Measurements from ENCODE around the gene CRYZL1. TPM values are rescaled to one million over a fixed set of nuclear protein-coding genes. Genes with fewer than 3 reads are reported as not detected.

CRYZL1 gene
- total and polyA plus RNA-seq, 2 donors (not counting 1 experiment from before 2014, with no cell fraction given), result 30.6 to 60.6 TPM

- DNase-seq (no peak), ATAC-seq (ENCODE audit: low read depth) (no peak)
- POLR2A ChIA-PET, result no interaction called here
- no CpG with 5 or more reads among the region's 1 CpG for WGBS (ENCODE audit: insufficient coverage)
- no peaks in the 10 kb centered on the region for H3K79me2 ChIP-seq (ENCODE audit: control insufficient read depth, insufficient read depth, low read length)
- H3K27me3 Mint-ChIP-seq, result no peaks in the 10 kb centered on the region
- CTCF ChIA-PET, result interaction anchor here (0.7 to 1.9 kb wide), 2 partner anchors 8 to 296 kb away, joined by 6 to 8 read pairs; no protein-coding TSS in a partner anchor
- H2AFZ ChIP-seq (ENCODE audit: insufficient read depth, low read depth, low read length, poor library complexity, severe bottlenecking), result no peak overlapping the region
- H3K27me3 ChIP-seq (replicated peaks in 1 of 4; ENCODE audit: control extremely low read depth in 1 of 4, control insufficient read depth in 3 of 4, insufficient read depth in 4 of 4, low read length in 3 of 4), result no peaks in the 10 kb centered on the region
- no peaks in the 10 kb centered on the region for H3K9me3 Mint-ChIP-seq (ENCODE audit: insufficient read depth)
- no peaks in the 10 kb centered on the region for H3K4me1 ChIP-seq (ENCODE audit: control insufficient read depth in 2 of 2, insufficient read depth in 2 of 2, low read length in 2 of 2)
- TF ChIP-seq EZH2 (IDR thresholded peaks at IDR 0.05; ENCODE audit: borderline replicate concordance, insufficient read depth, low read depth, low read length, poor library complexity, severe bottlenecking) (no peak), CTCF (IDR thresholded peaks at IDR 0.05) (no peak)
- H3K27ac ChIP-seq (ENCODE audit: low read length in 2 of 2), result no peak overlapping the region
- no peaks in the 10 kb centered on the region for H4K20me1 ChIP-seq (ENCODE audit: control insufficient read depth, insufficient read depth, low read length, poor library complexity, severe bottlenecking)
- no peaks in the 10 kb centered on the region for H3K4me1 Mint-ChIP-seq
- no peaks in the 10 kb centered on the region for H3K9me3 ChIP-seq (ENCODE audit: control extremely low read depth in 1 of 3, control insufficient read depth in 2 of 3, insufficient read depth in 1 of 3, low read length in 2 of 3)
- H3K4me3 ChIP-seq (ENCODE audit: control extremely low read depth in 1 of 5, extremely low read depth in 1 of 5, insufficient read depth in 1 of 5, low read depth in 2 of 5, low read length in 4 of 5), result no peak overlapping the region
- no peak overlapping the region for H3K9ac ChIP-seq (ENCODE audit: low read length)
- no peak overlapping the region for H3K4me3 Mint-ChIP-seq
- no peak overlapping the region for H3K27ac Mint-ChIP-seq
- H3K4me2 ChIP-seq (replicated peaks; ENCODE audit: low read depth, low read length, poor library complexity, severe bottlenecking), result no peak overlapping the region
- peaks cover 9 to 53% of the 10 kb centered on the region in 2 experiments for H3K36me3 ChIP-seq (replicated peaks in 1 of 2; ENCODE audit: control extremely low read depth in 1 of 2, control insufficient read depth in 1 of 2, extremely low read depth in 1 of 2, insufficient read depth in 2 of 2, low read length in 1 of 2)
- intact Hi-C loops (cut with micrococcal nuclease), result no loop called here
These were observed 43.5 kb downstream of the CRYZL1 start for GRCh38 chr21:33598051-33598450.

GRCh38 chr21:33588485-33589335 lies 52.8 kb downstream of the CRYZL1 start, which contains the start of gene DONSON:
Gene DONSON (minus strand): TSS chr21:33588684. CDS start chr21:33588641, 43 bp downstream.
- Histone ChIP-seq H3K27me3 (replicated peaks in 1 of 4; ENCODE audit: control extremely low read depth in 1 of 4, control insufficient read depth in 3 of 4, insufficient read depth in 4 of 4, low read length in 3 of 4) (no peaks in the 10 kb centered on the region), H3K9me3 (ENCODE audit: control extremely low read depth in 1 of 3, control insufficient read depth in 2 of 3, insufficient read depth in 1 of 3, low read length in 2 of 3) (no peaks in the 10 kb centered on the region), H3K79me2 (ENCODE audit: control insufficient read depth, insufficient read depth, low read length) (peaks cover 10% of the 10 kb centered on the region), H4K20me1 (ENCODE audit: control insufficient read depth, insufficient read depth, low read length, poor library complexity, severe bottlenecking) (no peaks in the 10 kb centered on the region), H3K4me3 (ENCODE audit: control extremely low read depth in 1 of 5, extremely low read depth in 1 of 5, insufficient read depth in 1 of 5, low read depth in 2 of 5, low read length in 4 of 5) (peak within 1 kb of the TSS; percentile 63 to 96 (median 95)), H3K36me3 (replicated peaks in 1 of 2; ENCODE audit: control extremely low read depth in 1 of 2, control insufficient read depth in 1 of 2, extremely low read depth in 1 of 2, insufficient read depth in 2 of 2, low read length in 1 of 2) (peaks cover 0 to 1% of the 10 kb centered on the region in 2 experiments), H3K9ac (ENCODE audit: low read length) (peak within 1 kb of the TSS; percentile 91), H3K27ac (ENCODE audit: low read length in 2 of 2) (peak within 1 kb of the TSS; percentile 24 to 50), H2AFZ (ENCODE audit: insufficient read depth, low read depth, low read length, poor library complexity, severe bottlenecking) (peak within 1 kb of the TSS; percentile 91), H3K4me1 (ENCODE audit: control insufficient read depth in 2 of 2, insufficient read depth in 2 of 2, low read length in 2 of 2) (peaks cover 9 to 13% of the 10 kb centered on the region in 2 donors), H3K4me2 (replicated peaks; ENCODE audit: low read depth, low read length, poor library complexity, severe bottlenecking) (peak within 1 kb of the TSS; percentile 91)
- WGBS (ENCODE audit: insufficient coverage), result under 1% methylated on average over 71 of the region's 78 CpGs
- H3K27ac Mint-ChIP-seq, result peak within 1 kb of the TSS; percentile 77
- no peaks in the 10 kb centered on the region for H3K9me3 Mint-ChIP-seq (ENCODE audit: insufficient read depth)
- peaks cover 14% of the 10 kb centered on the region for H3K4me1 Mint-ChIP-seq
- intact Hi-C loops (cut with micrococcal nuclease), result loop anchor here (1.0 to 5.0 kb wide), 4 partner anchors 46 to 329 kb away; partner anchors contain the start of genes ATP5PO, CRYZL1, DNAJC28 and GART
- DNase-seq, result peak; percentile 92
- H3K27me3 Mint-ChIP-seq, result no peaks in the 10 kb centered on the region
- ATAC-seq (ENCODE audit: low read depth), result peak; percentile 95
- peak within 1 kb of the TSS; percentile 94 for H3K4me3 Mint-ChIP-seq
- ChIA-PET CTCF (interaction anchor here (1.0 to 2.5 kb wide), 2 partner anchors 17 to 19 kb away, joined by 3 to 24 read pairs; no protein-coding TSS in a partner anchor), POLR2A (interaction anchor here (0.5 to 2.2 kb wide), 6 partner anchors 15 to 371 kb away, joined by 3 to 20 read pairs (median 3); partner anchors contain the start of genes GART, SON and TMEM50B)
- TF ChIP-seq EZH2 (IDR thresholded peaks at IDR 0.05; ENCODE audit: borderline replicate concordance, insufficient read depth, low read depth, low read length, poor library complexity, severe bottlenecking) (no peak), CTCF (IDR thresholded peaks at IDR 0.05) (peak; percentile 50)

Data from B cell (primary cell).